Subcutaneous adipose tissue (tissue), 4 donors: Measurements from ENCODE around the gene ATP8B3. TPM values are rescaled to one million over a fixed set of nuclear protein-coding genes. Genes with fewer than 3 reads are reported as not detected.

ENCODE experiments used
- CTCF ChIP-seq: fragments of 450-650 bp; IDR thresholded peaks from one replicate; pipeline ENCODE4 v1.5.1; 2016; ENCODE audit warnings: low read depth, mild to moderate bottlenecking, control low read depth, antibody characterized with exemption, moderate library complexity
- total RNA-seq, 4 donors: library from RNA; depleted of rRNA; stranded (reverse); fragments of >200 nt; gene quantifications; one replicate each; pipeline ENCODE4 v1.1.0, GENCODE V29; 2016

Gene ATP8B3
- total RNA-seq, 4 donors from 2014 or later = 1.5 to 3.3 (median 1.8) TPM

DNA sequence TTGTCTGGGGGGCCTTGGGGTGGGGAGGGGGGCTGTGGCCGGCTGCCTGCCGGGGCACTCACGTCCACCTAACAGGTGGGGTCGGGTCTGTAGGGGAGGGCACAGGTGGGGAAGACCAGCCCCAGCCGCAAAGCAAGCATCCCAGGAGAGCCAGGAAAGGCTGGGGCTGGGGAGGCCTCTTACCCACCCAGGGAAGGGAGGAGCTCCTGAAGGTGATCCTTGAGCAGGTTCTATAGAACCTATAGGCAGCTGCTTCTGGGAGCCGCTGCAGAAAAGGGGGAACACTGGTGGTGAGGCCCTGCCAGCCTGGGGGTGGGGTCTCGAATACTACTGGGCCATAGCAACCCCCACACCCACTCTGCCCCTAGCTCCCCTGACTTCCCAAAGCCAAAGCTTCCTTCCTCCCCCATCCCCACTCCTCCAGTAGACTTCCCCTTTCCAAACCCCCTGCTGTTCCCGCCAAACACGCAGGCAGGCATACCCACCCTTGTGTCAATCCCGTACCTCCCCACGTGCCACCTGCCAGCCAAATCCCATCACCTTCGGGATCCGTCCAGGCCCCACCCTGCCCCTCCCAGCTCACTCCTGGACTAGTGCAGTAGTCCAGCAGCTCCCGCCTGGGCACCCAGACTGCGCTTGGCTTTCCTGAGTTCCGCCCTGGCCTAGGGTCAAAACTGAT is 45.7 kb upstream of the ATP8B3 start:
- TF ChIP-seq CTCF = no peak

DNA sequence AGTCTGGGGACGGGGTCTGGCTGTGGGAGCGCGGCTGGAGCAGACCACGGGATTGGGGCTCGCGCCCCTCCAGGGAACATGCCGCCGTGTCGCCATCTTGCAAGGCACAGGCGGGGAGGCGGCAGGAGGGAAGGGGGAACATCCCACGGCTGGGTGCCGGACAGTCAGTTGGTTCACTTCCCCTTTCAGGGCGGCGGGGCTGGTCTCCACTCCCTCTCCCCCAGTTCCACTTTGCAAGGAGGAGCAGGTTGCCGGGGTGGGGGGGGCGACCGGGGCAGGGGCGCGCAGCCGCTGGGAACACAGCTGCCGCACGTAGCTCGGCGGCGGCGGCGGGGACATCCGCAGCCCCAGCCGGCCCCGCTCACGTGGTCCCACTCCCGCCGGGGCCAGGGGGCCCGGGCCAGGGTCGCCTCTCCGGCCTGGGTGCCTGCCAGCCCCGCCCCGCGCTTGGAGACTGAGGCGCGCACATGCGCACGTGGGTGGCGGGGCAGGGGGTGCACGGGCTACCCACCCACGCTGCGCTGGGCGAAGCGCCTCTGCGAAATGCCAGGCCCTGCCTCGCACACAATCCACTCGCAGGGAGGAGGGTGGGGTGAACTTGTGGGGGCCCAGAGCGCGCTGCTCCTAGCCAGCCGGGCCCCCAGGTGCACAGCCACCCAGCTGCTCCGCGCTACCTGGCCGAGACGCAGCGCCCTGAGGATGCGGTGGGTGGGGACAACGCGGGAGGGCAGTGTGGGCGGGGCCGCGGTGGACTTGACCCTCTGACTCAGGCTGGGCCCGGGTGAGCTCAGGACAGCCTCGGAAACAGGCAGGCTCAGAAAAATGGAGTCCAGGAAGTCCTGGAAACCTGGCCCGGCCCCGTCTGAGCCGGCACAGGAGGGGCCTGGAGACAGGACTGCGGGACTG is 44.9 kb upstream of the ATP8B3 start:
- no peak for TF ChIP-seq CTCF

DNA sequence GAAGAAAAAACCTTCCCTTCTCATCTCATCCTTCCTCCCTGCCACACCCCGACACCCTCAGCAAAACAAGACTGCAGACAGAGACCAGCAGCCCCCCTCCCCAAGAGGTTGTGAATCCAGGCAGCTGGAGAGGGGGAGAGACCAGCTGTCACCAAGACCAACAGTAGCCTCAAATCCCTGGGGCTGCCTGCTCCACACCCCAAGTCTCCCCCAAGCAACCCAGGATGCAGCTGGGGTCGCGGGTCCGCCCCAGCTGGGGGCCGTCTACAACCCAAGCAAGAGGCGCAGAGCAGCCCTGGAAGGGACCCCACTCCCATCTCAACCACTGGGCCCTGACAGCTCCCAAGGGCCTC is 44.2 kb upstream of the ATP8B3 start:
- no peak for TF ChIP-seq CTCF

GRCh38 chr19:1855828-1856255 is 43.8 kb upstream of the ATP8B3 start:
- TF ChIP-seq CTCF = no peak

- no peak for TF ChIP-seq CTCF
These were observed 43.2 kb upstream of the ATP8B3 start for GRCh38 chr19:1855040-1855827.

DNA sequence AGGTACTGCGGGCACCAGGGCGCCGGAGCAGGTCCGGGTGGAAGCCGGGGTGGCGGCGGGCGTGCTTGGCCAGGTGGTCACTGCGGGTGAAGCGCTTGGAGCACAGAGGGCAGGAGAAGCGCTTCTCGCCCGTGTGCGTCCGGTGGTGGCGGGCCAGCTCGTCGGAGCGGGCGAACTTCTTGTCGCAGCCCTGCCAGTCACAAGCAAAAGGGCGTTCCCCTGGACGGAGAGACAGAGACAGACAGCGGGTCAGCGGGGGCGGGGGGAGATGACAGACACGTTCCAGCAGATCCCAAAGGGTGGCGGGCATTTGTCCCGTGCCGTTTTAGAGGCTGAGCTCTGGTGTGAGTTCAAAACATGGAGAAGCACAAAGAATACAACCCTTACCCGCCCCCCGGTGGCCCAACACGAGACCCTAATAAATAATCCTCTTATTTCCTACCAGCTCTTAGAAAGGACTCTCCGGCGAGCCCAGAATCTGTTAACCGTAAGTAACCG is 42.5 kb upstream of the ATP8B3 start:
- TF ChIP-seq CTCF = no peak
